HFF-Myc (cell line): ENCODE results near the gene CCNJ.

ENCODE experiments used
- DNase-seq: peaks from one replicate; pipeline ENCODE4 v3.0.0-alpha.2; 2011; ENCODE audit warnings: low read depth; ENCODE audit errors: extremely low read depth
- H3K4me3 ChIP-seq: replicated peaks from 2 replicates; pipeline ENCODE4 v1.5.1; 2011; ENCODE audit warnings: low read depth, mild to moderate bottlenecking, control low read depth, low read length
- TF ChIP-seq, protein P1 (sequence below): IDR thresholded peaks from 2 replicates; pipeline ENCODE4 v1.5.1; 2012; ENCODE audit warnings: mild to moderate bottlenecking, low read depth, low read length, control low read depth; ENCODE audit errors: missing control alignments

Gene CCNJ

GRCh38 chr10:96077156-96077555, 33.8 kb downstream of the CCNJ start:
- H3K4me3 ChIP-seq, result no peak overlapping the region
- DNase-seq, result no peak
- TF ChIP-seq, protein P1, sequence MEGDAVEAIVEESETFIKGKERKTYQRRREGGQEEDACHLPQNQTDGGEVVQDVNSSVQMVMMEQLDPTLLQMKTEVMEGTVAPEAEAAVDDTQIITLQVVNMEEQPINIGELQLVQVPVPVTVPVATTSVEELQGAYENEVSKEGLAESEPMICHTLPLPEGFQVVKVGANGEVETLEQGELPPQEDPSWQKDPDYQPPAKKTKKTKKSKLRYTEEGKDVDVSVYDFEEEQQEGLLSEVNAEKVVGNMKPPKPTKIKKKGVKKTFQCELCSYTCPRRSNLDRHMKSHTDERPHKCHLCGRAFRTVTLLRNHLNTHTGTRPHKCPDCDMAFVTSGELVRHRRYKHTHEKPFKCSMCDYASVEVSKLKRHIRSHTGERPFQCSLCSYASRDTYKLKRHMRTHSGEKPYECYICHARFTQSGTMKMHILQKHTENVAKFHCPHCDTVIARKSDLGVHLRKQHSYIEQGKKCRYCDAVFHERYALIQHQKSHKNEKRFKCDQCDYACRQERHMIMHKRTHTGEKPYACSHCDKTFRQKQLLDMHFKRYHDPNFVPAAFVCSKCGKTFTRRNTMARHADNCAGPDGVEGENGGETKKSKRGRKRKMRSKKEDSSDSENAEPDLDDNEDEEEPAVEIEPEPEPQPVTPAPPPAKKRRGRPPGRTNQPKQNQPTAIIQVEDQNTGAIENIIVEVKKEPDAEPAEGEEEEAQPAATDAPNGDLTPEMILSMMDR, result no peak

DNA sequence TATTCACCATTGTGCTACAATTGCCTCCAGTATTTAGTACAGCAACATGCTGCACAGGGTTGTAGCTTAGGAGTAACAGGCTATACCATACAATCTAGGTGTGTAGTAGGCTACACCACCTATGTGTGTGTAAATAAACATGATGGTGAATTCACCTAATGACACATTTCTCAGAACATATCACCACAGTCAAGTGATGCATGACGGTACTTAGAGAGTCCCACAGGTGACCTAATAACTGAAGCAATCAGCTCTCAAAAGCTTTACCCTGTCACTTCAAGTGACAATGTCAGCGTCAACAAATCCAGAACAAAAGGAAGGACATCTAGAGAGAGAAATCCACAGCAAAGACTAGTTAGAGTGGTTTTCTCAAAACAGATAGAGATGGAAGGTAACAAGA, 38.8 kb downstream of the CCNJ start:
- TF ChIP-seq, protein P1, result no peak
- DNase-seq, result no peak
- H3K4me3 ChIP-seq, result no peak overlapping the region

DNA sequence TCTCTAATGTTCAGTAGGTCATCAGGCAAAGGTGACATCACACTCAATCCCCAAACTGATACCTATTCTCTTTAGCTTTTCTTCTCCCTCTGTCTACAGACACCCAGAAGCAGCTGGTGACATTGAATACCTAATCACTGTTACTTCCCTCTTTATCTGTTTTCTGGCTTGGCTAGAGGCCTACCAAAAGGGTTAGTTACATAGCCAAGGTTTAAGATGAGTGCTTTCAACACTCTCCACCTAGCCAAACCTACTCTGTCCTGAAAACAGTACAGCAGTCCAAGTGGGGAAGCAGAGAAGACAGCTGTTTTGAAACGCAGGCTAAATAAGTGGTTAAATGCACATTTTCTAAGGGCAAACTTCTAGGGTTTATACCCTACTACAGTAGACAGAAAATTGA, 39.4 kb downstream of the CCNJ start:
- TF ChIP-seq, protein P1, result no peak
- no peak for DNase-seq
- no peak overlapping the region for H3K4me3 ChIP-seq

DNA sequence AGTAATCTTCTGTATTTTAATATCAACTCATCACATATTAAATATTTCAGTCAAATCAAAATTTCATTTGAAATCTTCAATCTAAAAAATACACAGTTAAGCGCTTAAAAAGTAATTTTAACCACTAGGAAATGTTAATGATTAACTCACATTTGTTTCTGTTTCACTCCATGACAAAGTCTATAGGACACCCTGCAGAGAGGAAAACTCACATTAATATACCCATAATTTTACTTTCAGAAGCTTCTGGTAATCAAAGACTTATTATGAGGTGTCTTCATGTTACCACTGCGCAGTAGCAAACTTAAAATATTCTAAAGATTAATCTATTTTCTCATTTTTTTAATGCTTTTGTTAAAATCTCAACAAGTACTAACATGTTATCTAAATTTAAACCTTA, 45.7 kb downstream of the CCNJ start:
- peak overlapping the region; percentile 68 for H3K4me3 ChIP-seq

DNA sequence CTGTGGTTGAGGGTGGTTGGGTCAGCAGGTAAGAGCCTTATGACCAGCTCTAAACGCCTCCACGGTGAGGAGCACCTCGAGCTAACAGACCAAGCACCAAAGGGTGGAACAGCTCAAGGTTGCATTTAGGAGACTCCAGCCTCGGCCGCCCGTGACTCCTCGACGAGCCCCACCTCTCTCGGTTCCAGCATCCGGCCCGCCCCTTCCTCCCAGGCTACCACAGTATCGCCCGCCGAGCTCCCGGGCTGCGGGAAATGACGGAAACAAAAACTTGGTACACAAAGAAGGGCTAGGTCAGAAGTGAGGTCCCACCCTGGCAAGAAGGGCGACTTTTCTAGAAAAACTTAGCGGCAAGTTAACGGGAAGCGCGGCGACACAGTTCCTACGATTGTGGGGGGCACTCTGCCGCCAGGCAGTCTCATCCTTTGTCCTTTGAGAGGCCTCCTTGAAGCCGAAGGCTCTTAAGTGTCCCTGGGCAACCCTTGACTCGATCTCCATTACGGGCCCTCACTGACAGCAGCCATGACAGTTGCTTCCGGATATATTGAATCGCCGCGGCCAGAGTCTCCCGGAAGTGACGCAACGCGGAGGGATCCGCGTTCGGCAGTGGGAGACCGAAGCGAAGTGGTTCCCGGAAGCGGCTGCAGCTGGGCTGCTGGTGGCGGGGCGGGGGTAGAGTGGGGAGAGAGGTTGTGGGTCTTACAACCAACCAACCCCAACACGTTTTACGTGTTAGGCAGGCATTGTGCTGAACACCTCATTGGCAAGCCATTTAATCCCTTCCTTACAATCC, 46.5 kb downstream of the CCNJ start:
- TF ChIP-seq, protein P1, result no peak
- peak overlapping the region; percentile 68 for H3K4me3 ChIP-seq
- peak; percentile 76 for DNase-seq

More for the DNA sequence above, 45.7 kb downstream of the CCNJ start:
- DNase-seq, result no peak
- TF ChIP-seq, protein P1, result no peak

DNA sequence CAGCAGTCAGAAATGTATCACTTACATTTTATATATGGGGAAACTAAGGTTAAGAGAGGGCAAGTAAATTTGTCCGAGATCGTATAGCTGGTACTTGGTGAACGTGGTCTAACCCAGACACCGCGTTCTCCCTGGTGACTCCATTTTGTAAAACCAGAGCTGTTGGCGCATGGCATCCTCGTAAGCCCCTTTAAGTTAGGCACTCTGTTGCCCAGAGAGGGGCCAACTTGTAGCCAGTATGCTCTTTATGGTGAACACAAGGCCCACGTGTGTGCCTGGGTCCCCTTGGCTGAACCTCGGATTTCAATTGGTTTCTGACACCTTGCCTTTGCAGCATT, 47.0 kb downstream of the CCNJ start:
- TF ChIP-seq, protein P1, result no peak
- H3K4me3 ChIP-seq, result peak overlapping the region; percentile 68

More for the DNA sequence above, 47.0 kb downstream of the CCNJ start:
- DNase-seq, result no peak
